HG03039 (cell line): ENCODE results near the gene TBC1D1.
A peak's percentile ranks its signal among the peaks of the same experiment; 100 is the strongest.

Source experiments
- ATAC-seq: cut with Tn5 transposase; IDR thresholded peaks from one replicate; pipeline ENCODE4 v1.9.1; 2021; ENCODE audit warnings: mild to moderate bottlenecking, moderate library complexity; ENCODE audit not compliant: unreplicated experiment

Gene TBC1D1

GRCh38 chr4:38140643-38141203 is 249.8 kb downstream of the TBC1D1 start:
- no peak for ATAC-seq

GRCh38 chr4:38141808-38142500 is 251.1 kb downstream of the TBC1D1 start:
- no peak for ATAC-seq

- no peak for ATAC-seq
Measured at GRCh38 chr4:38144031-38144430, 253.1 kb downstream of the TBC1D1 start.

- ATAC-seq, result no peak
Measured at GRCh38 chr4:38145033-38145678, 254.3 kb downstream of the TBC1D1 start.

GRCh38 chr4:38145741-38146140 is 254.9 kb downstream of the TBC1D1 start:
- no peak for ATAC-seq

GRCh38 chr4:38146383-38146782 is 255.5 kb downstream of the TBC1D1 start:
- ATAC-seq, result no peak

GRCh38 chr4:38149472-38149996 is 258.6 kb downstream of the TBC1D1 start:
- ATAC-seq, result no peak

- no peak for ATAC-seq
Measured at GRCh38 chr4:38149997-38150671, 259.2 kb downstream of the TBC1D1 start.

- no peak for ATAC-seq
Measured at GRCh38 chr4:38150766-38151165, 259.9 kb downstream of the TBC1D1 start.

GRCh38 chr4:38151873-38152272 is 261.0 kb downstream of the TBC1D1 start:
- ATAC-seq, result no peak

- no peak for ATAC-seq
Measured at GRCh38 chr4:38152305-38152704, 261.4 kb downstream of the TBC1D1 start.

- ATAC-seq, result no peak
Measured at GRCh38 chr4:38152721-38153386, 262.0 kb downstream of the TBC1D1 start.

- ATAC-seq, result no peak
Measured at GRCh38 chr4:38153387-38153760, 262.5 kb downstream of the TBC1D1 start.

GRCh38 chr4:38154252-38154651 is 263.4 kb downstream of the TBC1D1 start:
- no peak for ATAC-seq

- ATAC-seq, result no peak
Measured at GRCh38 chr4:38154681-38155588, 264.1 kb downstream of the TBC1D1 start.

- no peak for ATAC-seq
Measured at GRCh38 chr4:38155589-38156294, 264.9 kb downstream of the TBC1D1 start.

- ATAC-seq, result no peak
Measured at GRCh38 chr4:38157592-38157991, 266.7 kb downstream of the TBC1D1 start.

- ATAC-seq, result peak; percentile 88
Measured at GRCh38 chr4:38160487-38161207, 269.8 kb downstream of the TBC1D1 start.
